Stomach smooth muscle (tissue), 2 donors: ENCODE measurements around the gene SKIC3.

Experiments used
- H3K27ac ChIP-seq: one replicate; pipeline ENCODE4 v1.7.0; 2013; ENCODE audit warnings: mild to moderate bottlenecking, low read length, inconsistent platforms
- H3K27me3 ChIP-seq, 2 donors: one replicate each; pipeline ENCODE4 v1.7.0; 2013; ENCODE audit warnings: low read length in 2 of 2; ENCODE audit not compliant: insufficient read depth in 2 of 2, control insufficient read depth in 1 of 2
- H3K36me3 ChIP-seq, 2 donors: one replicate each; pipeline ENCODE4 v1.7.0; 2013; ENCODE audit warnings: low read length in 2 of 2; ENCODE audit not compliant: control insufficient read depth in 2 of 2, insufficient read depth in 2 of 2
- H3K4me1 ChIP-seq: one replicate; pipeline ENCODE4 v1.7.0; 2013; ENCODE audit warnings: low read length; ENCODE audit not compliant: control insufficient read depth, insufficient read depth
- H3K4me3 ChIP-seq, 2 donors: one replicate each; pipeline ENCODE4 v1.7.0; 2013; ENCODE audit warnings: low read length in 2 of 2
- H3K9ac ChIP-seq, 2 donors: one replicate each; pipeline ENCODE4 v1.7.0; 2013; ENCODE audit warnings: low read length in 2 of 2, mild to moderate bottlenecking in 1 of 2
- H3K9me3 ChIP-seq, 2 donors: one replicate each; pipeline ENCODE4 v1.7.0; 2013; ENCODE audit warnings: low read length in 2 of 2; ENCODE audit not compliant: control insufficient read depth in 2 of 2
- donor health status: healthy.
- donor health status: Pancreatic carcinoma.

Gene SKIC3

GRCh38 chr5:95554647-95555548, at the start of gene SKIC3, which contains the start of gene ARSK:
Gene SKIC3 (minus strand): TSS chr5:95554977. CDS start chr5:95547150, 7,827 bp downstream.
Gene ARSK (plus strand): TSS chr5:95555101. CDS start chr5:95555279, 178 bp downstream.
- Histone ChIP-seq H3K36me3 (peaks cover 0 to 3% of the 10 kb centered on the region in 2 donors), H3K9me3 (no peaks in the 10 kb centered on the region), H3K4me1 (peaks cover 10% of the 10 kb centered on the region), H3K27ac (peak within 1 kb of the TSS; percentile 56), H3K27me3 (no peaks in the 10 kb centered on the region), H3K9ac (peak within 1 kb of the TSS; percentile 80 to 91), H3K4me3 (peak within 1 kb of the TSS; percentile 90 to 93)

GRCh38 chr5:95600557-95600956, 45.8 kb upstream of the SKIC3 start:
- H3K27ac ChIP-seq, result no peak overlapping the region
- H3K9me3 ChIP-seq, result no peaks in the 10 kb centered on the region
- H3K27me3 ChIP-seq, result no peaks in the 10 kb centered on the region
- no peaks in the 10 kb centered on the region for H3K36me3 ChIP-seq
- no peak overlapping the region for H3K4me3 ChIP-seq
- H3K4me1 ChIP-seq, result no peaks in the 10 kb centered on the region
- H3K9ac ChIP-seq, result no peak overlapping the region

- Histone ChIP-seq H3K9me3 (no peaks in the 10 kb centered on the region), H3K27me3 (no peaks in the 10 kb centered on the region), H3K9ac (no peak overlapping the region), H3K4me3 (no peak overlapping the region), H3K36me3 (no peaks in the 10 kb centered on the region), H3K4me1 (no peaks in the 10 kb centered on the region), H3K27ac (no peak overlapping the region)
These were observed 44.5 kb upstream of the SKIC3 start for GRCh38 chr5:95599252-95599651.

- Histone ChIP-seq H3K9me3 (no peaks in the 10 kb centered on the region), H3K27me3 (no peaks in the 10 kb centered on the region), H3K4me1 (no peaks in the 10 kb centered on the region), H3K27ac (no peak overlapping the region), H3K9ac (no peak overlapping the region), H3K36me3 (no peaks in the 10 kb centered on the region), H3K4me3 (no peak overlapping the region)
These were observed 40.6 kb upstream of the SKIC3 start for GRCh38 chr5:95595289-95595931.

GRCh38 chr5:95591490-95591901, 36.7 kb upstream of the SKIC3 start:
- Histone ChIP-seq H3K27me3 (no peaks in the 10 kb centered on the region), H3K9me3 (no peaks in the 10 kb centered on the region), H3K4me3 (no peak overlapping the region), H3K4me1 (no peaks in the 10 kb centered on the region), H3K27ac (no peak overlapping the region), H3K36me3 (no peaks in the 10 kb centered on the region), H3K9ac (no peak overlapping the region)

- Histone ChIP-seq H3K36me3 (no peaks in the 10 kb centered on the region), H3K27ac (no peak overlapping the region), H3K9me3 (no peaks in the 10 kb centered on the region)
These were observed 36.1 kb upstream of the SKIC3 start for GRCh38 chr5:95590880-95591279.

GRCh38 chr5:95583992-95584391, 29.2 kb upstream of the SKIC3 start:
- Histone ChIP-seq H3K9me3 (no peaks in the 10 kb centered on the region), H3K27me3 (no peaks in the 10 kb centered on the region), H3K4me3 (no peak overlapping the region), H3K9ac (no peak overlapping the region), H3K36me3 (no peaks in the 10 kb centered on the region), H3K27ac (no peak overlapping the region), H3K4me1 (no peaks in the 10 kb centered on the region)

More at GRCh38 chr5:95590880-95591279, 36.1 kb upstream of the SKIC3 start:
- no peak overlapping the region for H3K9ac ChIP-seq
- H3K4me3 ChIP-seq, result no peak overlapping the region
- H3K27me3 ChIP-seq, result no peaks in the 10 kb centered on the region
- H3K4me1 ChIP-seq, result no peaks in the 10 kb centered on the region

GRCh38 chr5:95581576-95581975, 26.8 kb upstream of the SKIC3 start:
- Histone ChIP-seq H3K4me3 (no peak overlapping the region), H3K9ac (no peak overlapping the region), H3K27ac (no peak overlapping the region)

GRCh38 chr5:95572016-95572415, 17.2 kb upstream of the SKIC3 start:
- Histone ChIP-seq H3K27me3 (no peaks in the 10 kb centered on the region), H3K9me3 (no peaks in the 10 kb centered on the region), H3K27ac (no peak overlapping the region), H3K4me3 (no peak overlapping the region), H3K36me3 (peaks cover 0 to 7% of the 10 kb centered on the region in 2 donors), H3K9ac (no peak overlapping the region), H3K4me1 (no peaks in the 10 kb centered on the region)

More at GRCh38 chr5:95581576-95581975, 26.8 kb upstream of the SKIC3 start:
- Histone ChIP-seq H3K36me3 (no peaks in the 10 kb centered on the region), H3K9me3 (no peaks in the 10 kb centered on the region), H3K4me1 (no peaks in the 10 kb centered on the region), H3K27me3 (no peaks in the 10 kb centered on the region)

- Histone ChIP-seq H3K4me1 (no peaks in the 10 kb centered on the region), H3K9ac (no peak overlapping the region), H3K9me3 (no peaks in the 10 kb centered on the region), H3K4me3 (no peak overlapping the region), H3K36me3 (peaks cover 0 to 9% of the 10 kb centered on the region in 2 donors), H3K27ac (no peak overlapping the region), H3K27me3 (no peaks in the 10 kb centered on the region)
These were observed 10.6 kb upstream of the SKIC3 start for GRCh38 chr5:95565280-95565920.
